HEK293 (cell line): ENCODE data around the gene IDH1.

Experiments used
- CTCF ChIA-PET: fragments of 350-600 bp; formaldehyde crosslinking; extraction: SDS; loops from one replicate; lab custom pipeline; 2021; ENCODE audit warnings: antibody characterized with exemption; lab: Yijun Ruan, JAX
- POLR2A ChIA-PET: fragments of 300-600 bp; formaldehyde crosslinking; extraction: SDS; loops from one replicate; lab custom pipeline; 2020; ENCODE audit warnings: antibody characterized with exemption, inconsistent platforms; lab: Yijun Ruan, JAX
- H3K27ac ChIP-seq: fragments of 200-500 bp; sonication (Bioruptor generic); 2 replicates; pipeline ENCODE4 v1.5.1; 2014; ENCODE audit warnings: low read depth, low read length, control low read depth, inconsistent platforms; ENCODE audit errors: extremely low read depth
- H3K36me3 ChIP-seq, 2 experiments: fragments of 200-500 bp in 1 of 2; sonication (Bioruptor generic) in 1 of 2; 1 replicate in 1 of 2; 2 replicates in 1 of 2; pipeline ENCODE4 v1.5.1; 2014 to 2017; ENCODE audit warnings: inconsistent platforms in 2 of 2, low read length in 2 of 2; ENCODE audit not compliant: control insufficient read depth in 2 of 2, insufficient read depth in 1 of 2
- H3K4me1 ChIP-seq: fragments of 200-500 bp; sonication (Bioruptor generic); 2 replicates; pipeline ENCODE4 v1.5.1; 2014; ENCODE audit warnings: mild to moderate bottlenecking, low read length, inconsistent platforms; ENCODE audit not compliant: control insufficient read depth, insufficient read depth
- H3K4me3 ChIP-seq: 2 replicates; pipeline ENCODE4 v1.5.1; 2011; ENCODE audit warnings: low read depth, mild to moderate bottlenecking, control low read depth, low read length, moderate library complexity
- H3K9me3 ChIP-seq: fragments of 200-500 bp; sonication (Bioruptor generic); 2 replicates; pipeline ENCODE4 v1.5.1; 2014; ENCODE audit warnings: low read depth, low read length, inconsistent platforms; ENCODE audit not compliant: control insufficient read depth, insufficient read depth
- GFI1B ChIP-seq: fragments of 450-650 bp; formaldehyde crosslinking; IDR thresholded peaks from 2 replicates; pipeline ENCODE4 v1.5.1; 2016; ENCODE audit warnings: missing biosample characterization, missing genetic modification characterization
- IKZF3 ChIP-seq: fragments of 450-650 bp; IDR thresholded peaks from 2 replicates; pipeline ENCODE4 v1.5.0; 2018; ENCODE audit warnings: missing biosample characterization, mild to moderate bottlenecking, missing genetic modification characterization, moderate library complexity
- KLF16 ChIP-seq: fragments of 450-650 bp; formaldehyde crosslinking; IDR thresholded peaks from 2 replicates; pipeline ENCODE4 v1.5.1; 2017; ENCODE audit warnings: missing biosample characterization, missing genetic modification characterization
- KLF7 ChIP-seq: fragments of 450-650 bp; formaldehyde crosslinking; IDR thresholded peaks from 2 replicates; pipeline ENCODE4 v1.5.1; 2016; ENCODE audit warnings: missing biosample characterization, missing genetic modification characterization, borderline replicate concordance
- MEIS1 ChIP-seq: sonication (generic); formaldehyde crosslinking; IDR thresholded peaks from 2 replicates; pipeline ENCODE4 v1.8.1; 2022; ENCODE audit warnings: missing genetic modification reagents, mild to moderate bottlenecking, borderline replicate concordance
- OVOL3 ChIP-seq: fragments of 450-650 bp; formaldehyde crosslinking; IDR thresholded peaks from 2 replicates; pipeline ENCODE4 v1.5.1; 2016; ENCODE audit warnings: missing biosample characterization, missing genetic modification characterization
- ZBTB48 ChIP-seq: fragments of 450-650 bp; formaldehyde crosslinking; IDR thresholded peaks from 2 replicates; pipeline ENCODE4 v1.5.1; 2016; ENCODE audit warnings: missing biosample characterization, missing genetic modification characterization
- ZBTB8A ChIP-seq: fragments of 450-650 bp; formaldehyde crosslinking; IDR thresholded peaks from 2 replicates; pipeline ENCODE4 v1.5.1; 2016; ENCODE audit warnings: missing biosample characterization, missing genetic modification characterization
- ZFP69B ChIP-seq: fragments of 450-650 bp; formaldehyde crosslinking; IDR thresholded peaks from 2 replicates; pipeline ENCODE4 v1.5.1; 2016; ENCODE audit warnings: missing biosample characterization, missing genetic modification characterization
- ZNF10 ChIP-seq: fragments of 450-650 bp; formaldehyde crosslinking; IDR thresholded peaks from 2 replicates; pipeline ENCODE4 v1.5.1; 2017; ENCODE audit warnings: missing biosample characterization, missing genetic modification characterization
- ZNF223 ChIP-seq: fragments of 450-650 bp; formaldehyde crosslinking; IDR thresholded peaks from 2 replicates; pipeline ENCODE4 v1.5.1; 2016; ENCODE audit warnings: missing biosample characterization, missing genetic modification characterization
- ZNF341 ChIP-seq: fragments of 450-650 bp; formaldehyde crosslinking; IDR thresholded peaks from 2 replicates; pipeline ENCODE4; 2016; ENCODE audit warnings: low read depth, missing biosample characterization, missing genetic modification characterization
- ZNF354C ChIP-seq: fragments of 450-650 bp; formaldehyde crosslinking; IDR thresholded peaks from 2 replicates; pipeline ENCODE4 v1.5.1; 2016; ENCODE audit warnings: missing biosample characterization, missing genetic modification characterization, low read depth, borderline replicate concordance
- ZNF423 ChIP-seq: fragments of 450-650 bp; formaldehyde crosslinking; IDR thresholded peaks from 2 replicates; pipeline ENCODE4 v1.5.1; 2016; ENCODE audit warnings: missing biosample characterization, missing genetic modification characterization
- ZNF596 ChIP-seq: fragments of 450-650 bp; IDR thresholded peaks from 2 replicates; pipeline ENCODE4 v1.5.0; 2018; ENCODE audit warnings: missing biosample characterization, mild to moderate bottlenecking, missing genetic modification characterization, moderate library complexity
- ZNF624 ChIP-seq: fragments of 450-650 bp; formaldehyde crosslinking; IDR thresholded peaks from 2 replicates; pipeline ENCODE4 v1.5.1; 2017; ENCODE audit warnings: missing biosample characterization, missing genetic modification characterization
- ZNF791 ChIP-seq: fragments of 450-650 bp; formaldehyde crosslinking; IDR thresholded peaks from 2 replicates; pipeline ENCODE4 v1.5.1; 2016; ENCODE audit warnings: missing biosample characterization, missing genetic modification characterization
- ZSCAN30 ChIP-seq: fragments of 450-650 bp; IDR thresholded peaks from 2 replicates; pipeline ENCODE4 v1.5.1; 2018; ENCODE audit warnings: missing biosample characterization, mild to moderate bottlenecking, missing genetic modification characterization, moderate library complexity
- ZXDB ChIP-seq: fragments of 450-650 bp; formaldehyde crosslinking; IDR thresholded peaks from 2 replicates; pipeline ENCODE4 v1.5.1; 2016; ENCODE audit warnings: missing biosample characterization, missing genetic modification characterization
- TF ChIP-seq, protein P1 (sequence below): fragments of 450-650 bp; formaldehyde crosslinking; IDR thresholded peaks from 2 replicates; pipeline ENCODE4 v1.5.1; 2016; ENCODE audit warnings: missing biosample characterization, missing genetic modification characterization
- TF ChIP-seq, protein P2 (sequence below): fragments of 450-650 bp; formaldehyde crosslinking; IDR thresholded peaks from 2 replicates; pipeline ENCODE4 v1.5.1; 2016; ENCODE audit warnings: missing biosample characterization, missing genetic modification characterization
- TF ChIP-seq, protein P3 (sequence below): fragments of 450-650 bp; formaldehyde crosslinking; IDR thresholded peaks from 2 replicates; pipeline ENCODE4 v1.5.1; 2016; ENCODE audit warnings: missing biosample characterization, missing genetic modification characterization
- TF ChIP-seq, protein P4 (sequence below): fragments of 450-650 bp; formaldehyde crosslinking; IDR thresholded peaks from 2 replicates; pipeline ENCODE4 v1.5.1; 2016; ENCODE audit warnings: missing biosample characterization, missing genetic modification characterization
- TF ChIP-seq, protein P5 (sequence below): fragments of 450-650 bp; formaldehyde crosslinking; IDR thresholded peaks from 2 replicates; pipeline ENCODE4 v1.5.1; 2017; ENCODE audit warnings: missing biosample characterization, missing genetic modification characterization
- TF ChIP-seq, protein P6 (sequence below): fragments of 450-650 bp; formaldehyde crosslinking; IDR thresholded peaks from 2 replicates; pipeline ENCODE4 v1.5.1; 2016; ENCODE audit warnings: missing biosample characterization, missing genetic modification characterization
- TF ChIP-seq, protein P7 (sequence below): fragments of 450-650 bp; formaldehyde crosslinking; IDR thresholded peaks from 2 replicates; pipeline ENCODE4 v1.5.1; 2016; ENCODE audit warnings: missing biosample characterization, missing genetic modification characterization, low read depth

The IDH1 gene

DNA sequence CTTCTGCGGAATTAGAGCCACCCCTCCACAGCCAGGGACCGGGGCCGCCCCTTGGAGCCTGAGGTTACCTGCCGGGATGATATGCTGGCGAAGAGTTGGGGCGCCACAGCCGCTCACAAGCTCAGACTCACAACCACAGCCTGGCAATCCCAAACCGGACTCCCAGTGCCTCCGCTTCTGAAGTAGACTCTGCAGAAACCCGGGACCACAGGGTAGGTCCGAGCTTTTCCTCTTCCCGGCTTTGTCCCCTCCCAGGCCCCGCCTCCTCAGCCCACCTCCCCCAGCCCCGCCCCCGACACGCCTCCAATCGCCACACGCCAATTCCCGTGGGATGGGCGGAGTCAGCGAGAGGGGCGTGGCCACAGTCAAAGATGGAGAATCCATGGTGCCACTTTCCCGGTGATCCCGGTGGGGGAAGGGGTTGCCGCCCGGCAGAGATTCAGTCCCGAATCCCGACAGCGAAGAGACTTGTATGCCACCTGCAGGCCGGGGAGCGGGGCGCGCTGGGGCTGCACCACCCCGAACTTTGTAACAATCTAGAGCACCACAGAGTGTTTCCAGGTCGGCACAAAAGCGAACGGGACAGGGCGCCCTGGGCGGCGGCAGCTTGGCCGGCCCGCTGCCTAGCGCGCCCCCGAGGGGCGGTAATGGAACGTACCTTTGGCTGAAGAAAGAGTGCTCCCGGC, at the start of gene IDH1:
IDH1 (minus strand) TSS at position 201 of the 686 bp plus-strand sequence. CDS start 3,520 bp downstream, outside the sequence.
- Histone ChIP-seq H3K4me1 (0 out of 2 replicates have a peak, but pooled peaks cover 2% of the 10 kb centered on the region), H3K27ac (peak within 1 kb of the TSS; percentile 83), H3K9me3 (no peaks in the 10 kb centered on the region), H3K36me3 (peaks cover 10 to 28% of the 10 kb centered on the region in 2 experiments), H3K4me3 (peak within 1 kb of the TSS; percentile 82)
- CTCF ChIA-PET = interaction anchor here (0.6 to 5.2 kb wide), 14 partner anchors 10 to 1107 kb away, joined by 3 to 53 read pairs (median 4); partner anchors contain the start of gene PIKFYVE
- POLR2A ChIA-PET = interaction anchor here (0.7 to 2.9 kb wide), 8 partner anchors 11 to 544 kb away, joined by 3 to 41 read pairs (median 6); partner anchors contain the start of genes CCNYL1 and PIKFYVE
- TF ChIP-seq, protein P1, sequence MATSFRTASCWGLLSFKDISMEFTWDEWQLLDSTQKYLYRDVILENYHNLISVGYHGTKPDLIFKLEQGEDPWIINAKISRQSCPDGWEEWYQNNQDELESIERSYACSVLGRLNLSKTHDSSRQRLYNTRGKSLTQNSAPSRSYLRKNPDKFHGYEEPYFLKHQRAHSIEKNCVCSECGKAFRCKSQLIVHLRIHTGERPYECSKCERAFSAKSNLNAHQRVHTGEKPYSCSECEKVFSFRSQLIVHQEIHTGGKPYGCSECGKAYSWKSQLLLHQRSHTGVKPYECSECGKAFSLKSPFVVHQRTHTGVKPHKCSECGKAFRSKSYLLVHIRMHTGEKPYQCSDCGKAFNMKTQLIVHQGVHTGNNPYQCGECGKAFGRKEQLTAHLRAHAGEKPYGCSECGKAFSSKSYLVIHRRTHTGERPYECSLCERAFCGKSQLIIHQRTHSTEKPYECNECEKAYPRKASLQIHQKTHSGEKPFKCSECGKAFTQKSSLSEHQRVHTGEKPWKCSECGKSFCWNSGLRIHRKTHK = no peak
- TF ChIP-seq ZNF791 (tag by site-specific recombination) (no peak), ZNF354C (tag by site-specific recombination) (no peak), IKZF3 (tag by site-specific recombination) (peak; percentile 98), ZXDB (tag by site-specific recombination) (peak; percentile 47; the same call in 1 of the 2 replicates), KLF7 (tag by site-specific recombination) (no peak), ZFP69B (no peak), OVOL3 (tag by site-specific recombination) (no peak), ZNF10 (tag by site-specific recombination) (no peak), ZBTB48 (no peak), KLF16 (no peak), MEIS1 (CRISPR knock-in tag) (no peak), GFI1B (tag by site-specific recombination) (no peak), ZNF223 (tag by site-specific recombination) (no peak), ZBTB8A (tag by site-specific recombination) (peak; percentile 52), ZSCAN30 (0 out of 2 replicates have a peak, but pooled peaks have one; percentile 15), ZNF341 (tag by site-specific recombination) (no peak), ZNF596 (tag by site-specific recombination) (no peak), ZNF624 (tag by site-specific recombination) (no peak), ZNF423 (tag by site-specific recombination) (no peak)
- TF ChIP-seq, protein P2, sequence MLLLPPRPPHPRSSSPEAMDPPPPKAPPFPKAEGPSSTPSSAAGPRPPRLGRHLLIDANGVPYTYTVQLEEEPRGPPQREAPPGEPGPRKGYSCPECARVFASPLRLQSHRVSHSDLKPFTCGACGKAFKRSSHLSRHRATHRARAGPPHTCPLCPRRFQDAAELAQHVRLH (tag by site-specific recombination) = no peak
- TF ChIP-seq, protein P3, sequence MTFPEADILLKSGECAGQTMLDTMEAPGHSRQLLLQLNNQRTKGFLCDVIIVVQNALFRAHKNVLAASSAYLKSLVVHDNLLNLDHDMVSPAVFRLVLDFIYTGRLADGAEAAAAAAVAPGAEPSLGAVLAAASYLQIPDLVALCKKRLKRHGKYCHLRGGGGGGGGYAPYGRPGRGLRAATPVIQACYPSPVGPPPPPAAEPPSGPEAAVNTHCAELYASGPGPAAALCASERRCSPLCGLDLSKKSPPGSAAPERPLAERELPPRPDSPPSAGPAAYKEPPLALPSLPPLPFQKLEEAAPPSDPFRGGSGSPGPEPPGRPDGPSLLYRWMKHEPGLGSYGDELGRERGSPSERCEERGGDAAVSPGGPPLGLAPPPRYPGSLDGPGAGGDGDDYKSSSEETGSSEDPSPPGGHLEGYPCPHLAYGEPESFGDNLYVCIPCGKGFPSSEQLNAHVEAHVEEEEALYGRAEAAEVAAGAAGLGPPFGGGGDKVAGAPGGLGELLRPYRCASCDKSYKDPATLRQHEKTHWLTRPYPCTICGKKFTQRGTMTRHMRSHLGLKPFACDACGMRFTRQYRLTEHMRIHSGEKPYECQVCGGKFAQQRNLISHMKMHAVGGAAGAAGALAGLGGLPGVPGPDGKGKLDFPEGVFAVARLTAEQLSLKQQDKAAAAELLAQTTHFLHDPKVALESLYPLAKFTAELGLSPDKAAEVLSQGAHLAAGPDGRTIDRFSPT (tag by site-specific recombination) = peak; percentile 82
- TF ChIP-seq, protein P4, sequence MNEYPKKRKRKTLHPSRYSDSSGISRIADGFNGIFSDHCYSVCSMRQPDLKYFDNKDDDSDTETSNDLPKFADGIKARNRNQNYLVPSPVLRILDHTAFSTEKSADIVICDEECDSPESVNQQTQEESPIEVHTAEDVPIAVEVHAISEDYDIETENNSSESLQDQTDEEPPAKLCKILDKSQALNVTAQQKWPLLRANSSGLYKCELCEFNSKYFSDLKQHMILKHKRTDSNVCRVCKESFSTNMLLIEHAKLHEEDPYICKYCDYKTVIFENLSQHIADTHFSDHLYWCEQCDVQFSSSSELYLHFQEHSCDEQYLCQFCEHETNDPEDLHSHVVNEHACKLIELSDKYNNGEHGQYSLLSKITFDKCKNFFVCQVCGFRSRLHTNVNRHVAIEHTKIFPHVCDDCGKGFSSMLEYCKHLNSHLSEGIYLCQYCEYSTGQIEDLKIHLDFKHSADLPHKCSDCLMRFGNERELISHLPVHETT (tag by site-specific recombination) = no peak
- TF ChIP-seq, protein P5, sequence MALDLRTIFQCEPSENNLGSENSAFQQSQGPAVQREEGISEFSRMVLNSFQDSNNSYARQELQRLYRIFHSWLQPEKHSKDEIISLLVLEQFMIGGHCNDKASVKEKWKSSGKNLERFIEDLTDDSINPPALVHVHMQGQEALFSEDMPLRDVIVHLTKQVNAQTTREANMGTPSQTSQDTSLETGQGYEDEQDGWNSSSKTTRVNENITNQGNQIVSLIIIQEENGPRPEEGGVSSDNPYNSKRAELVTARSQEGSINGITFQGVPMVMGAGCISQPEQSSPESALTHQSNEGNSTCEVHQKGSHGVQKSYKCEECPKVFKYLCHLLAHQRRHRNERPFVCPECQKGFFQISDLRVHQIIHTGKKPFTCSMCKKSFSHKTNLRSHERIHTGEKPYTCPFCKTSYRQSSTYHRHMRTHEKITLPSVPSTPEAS = no peak
- TF ChIP-seq, protein P6, sequence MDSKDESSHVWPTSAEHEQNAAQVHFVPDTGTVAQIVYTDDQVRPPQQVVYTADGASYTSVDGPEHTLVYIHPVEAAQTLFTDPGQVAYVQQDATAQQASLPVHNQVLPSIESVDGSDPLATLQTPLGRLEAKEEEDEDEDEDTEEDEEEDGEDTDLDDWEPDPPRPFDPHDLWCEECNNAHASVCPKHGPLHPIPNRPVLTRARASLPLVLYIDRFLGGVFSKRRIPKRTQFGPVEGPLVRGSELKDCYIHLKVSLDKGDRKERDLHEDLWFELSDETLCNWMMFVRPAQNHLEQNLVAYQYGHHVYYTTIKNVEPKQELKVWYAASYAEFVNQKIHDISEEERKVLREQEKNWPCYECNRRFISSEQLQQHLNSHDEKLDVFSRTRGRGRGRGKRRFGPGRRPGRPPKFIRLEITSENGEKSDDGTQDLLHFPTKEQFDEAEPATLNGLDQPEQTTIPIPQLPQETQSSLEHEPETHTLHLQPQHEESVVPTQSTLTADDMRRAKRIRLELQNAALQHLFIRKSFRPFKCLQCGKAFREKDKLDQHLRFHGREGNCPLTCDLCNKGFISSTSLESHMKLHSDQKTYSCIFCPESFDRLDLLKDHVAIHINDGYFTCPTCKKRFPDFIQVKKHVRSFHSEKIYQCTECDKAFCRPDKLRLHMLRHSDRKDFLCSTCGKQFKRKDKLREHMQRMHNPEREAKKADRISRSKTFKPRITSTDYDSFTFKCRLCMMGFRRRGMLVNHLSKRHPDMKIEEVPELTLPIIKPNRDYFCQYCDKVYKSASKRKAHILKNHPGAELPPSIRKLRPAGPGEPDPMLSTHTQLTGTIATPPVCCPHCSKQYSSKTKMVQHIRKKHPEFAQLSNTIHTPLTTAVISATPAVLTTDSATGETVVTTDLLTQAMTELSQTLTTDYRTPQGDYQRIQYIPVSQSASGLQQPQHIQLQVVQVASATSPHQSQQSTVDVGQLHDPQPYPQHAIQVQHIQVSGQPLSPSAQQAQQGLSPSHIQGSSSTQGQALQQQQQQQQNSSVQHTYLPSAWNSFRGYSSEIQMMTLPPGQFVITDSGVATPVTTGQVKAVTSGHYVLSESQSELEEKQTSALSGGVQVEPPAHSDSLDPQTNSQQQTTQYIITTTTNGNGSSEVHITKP (tag by site-specific recombination) = peak; percentile 93
- TF ChIP-seq, protein P7, sequence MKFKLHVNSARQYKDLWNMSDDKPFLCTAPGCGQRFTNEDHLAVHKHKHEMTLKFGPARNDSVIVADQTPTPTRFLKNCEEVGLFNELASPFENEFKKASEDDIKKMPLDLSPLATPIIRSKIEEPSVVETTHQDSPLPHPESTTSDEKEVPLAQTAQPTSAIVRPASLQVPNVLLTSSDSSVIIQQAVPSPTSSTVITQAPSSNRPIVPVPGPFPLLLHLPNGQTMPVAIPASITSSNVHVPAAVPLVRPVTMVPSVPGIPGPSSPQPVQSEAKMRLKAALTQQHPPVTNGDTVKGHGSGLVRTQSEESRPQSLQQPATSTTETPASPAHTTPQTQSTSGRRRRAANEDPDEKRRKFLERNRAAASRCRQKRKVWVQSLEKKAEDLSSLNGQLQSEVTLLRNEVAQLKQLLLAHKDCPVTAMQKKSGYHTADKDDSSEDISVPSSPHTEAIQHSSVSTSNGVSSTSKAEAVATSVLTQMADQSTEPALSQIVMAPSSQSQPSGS (tag by site-specific recombination) = no peak
